SK-N-SH (cell line): ENCODE results near the gene FOXR1. TPM values are rescaled to one million over a fixed set of nuclear protein-coding genes. Genes with fewer than 3 reads are reported as not detected.

Experiments used
- CHD2 ChIP-seq: fragments of 150-350 bp; IDR thresholded peaks from 2 replicates; pipeline ENCODE4 v1.6.1; 2018; ENCODE audit warnings: low read length; ENCODE audit not compliant: partially characterized antibody
- ELF1 ChIP-seq: IDR thresholded peaks from 2 replicates; pipeline ENCODE4 v1.4.0; 2012
- FOXJ3 ChIP-seq: sonication (generic); formaldehyde crosslinking; IDR thresholded peaks from 2 replicates; pipeline ENCODE4 v1.5.1; 2020; ENCODE audit warnings: mild to moderate bottlenecking, missing genetic modification reagents
- FOXM1 ChIP-seq: IDR thresholded peaks from 2 replicates; pipeline ENCODE4 v1.4.0; 2012; ENCODE audit warnings: low read depth, mild to moderate bottlenecking
- GATA2 ChIP-seq: sonication (generic); formaldehyde crosslinking; IDR thresholded peaks from 2 replicates; pipeline ENCODE4 v1.5.0; 2020; ENCODE audit warnings: mild to moderate bottlenecking, missing genetic modification reagents
- MEF2A ChIP-seq: IDR thresholded peaks from 2 replicates; pipeline ENCODE4 v1.4.0; 2012; ENCODE audit warnings: low read depth, borderline replicate concordance
- MXI1 ChIP-seq: IDR thresholded peaks from 2 replicates; pipeline ENCODE4 v1.6.1; 2012; ENCODE audit warnings: mild to moderate bottlenecking, low read depth, low read length, improper control_type of control experiment
- NRF1 ChIP-seq: IDR thresholded peaks from 2 replicates; pipeline ENCODE4 v1.6.1; 2012; ENCODE audit warnings: low read depth, mild to moderate bottlenecking, low read length
- POLR2AphosphoS5 ChIP-seq: IDR thresholded peaks from 2 replicates; pipeline ENCODE4 v1.6.1; 2012; ENCODE audit warnings: low read depth, low read length
- RAD21 ChIP-seq: IDR thresholded peaks from 2 replicates; pipeline ENCODE4 v1.6.1; 2012; ENCODE audit warnings: mild to moderate bottlenecking, low read length
- RCOR1 ChIP-seq: fragments of 150-350 bp; IDR thresholded peaks from 2 replicates; pipeline ENCODE4 v1.6.1; 2017; ENCODE audit warnings: antibody characterized with exemption, low read length
- RXRA ChIP-seq: IDR thresholded peaks from 2 replicates; pipeline ENCODE4 v1.4.0; 2012; ENCODE audit warnings: low read depth, mild to moderate bottlenecking, borderline replicate concordance
- SIN3A ChIP-seq: IDR thresholded peaks from 2 replicates; pipeline ENCODE4 v1.6.1; 2012; ENCODE audit warnings: low read depth, mild to moderate bottlenecking, low read length, moderate library complexity, borderline replicate concordance
- SMC3 ChIP-seq: IDR thresholded peaks from 2 replicates; pipeline ENCODE4 v1.6.1; 2012; ENCODE audit warnings: low read depth, low read length, improper control_type of control experiment
- TEAD4 ChIP-seq: IDR thresholded peaks from 2 replicates; pipeline ENCODE4 v1.4.0; 2012; ENCODE audit warnings: mild to moderate bottlenecking, borderline replicate concordance; ENCODE audit not compliant: insufficient read depth
- YY1 ChIP-seq: IDR thresholded peaks from 2 replicates; pipeline ENCODE4 v1.4.0; 2012; ENCODE audit warnings: low read depth, mild to moderate bottlenecking
- polyA plus RNA-seq, 3 experiments: library from polyadenylated mRNA; depleted of rRNA; stranded (reverse); fragments of >200 nt; gene quantifications; 2 replicates each; pipeline ENCODE4 v1.2.3, GENCODE V29; 2012
- TF ChIP-seq, protein P1 (sequence below): IDR thresholded peaks from 2 replicates; pipeline ENCODE4 v1.6.1; 2012; ENCODE audit warnings: mild to moderate bottlenecking, low read depth, low read length, moderate library complexity
- TF ChIP-seq, protein P2 (sequence below): fragments of 200-600 bp; sonication (generic); IDR thresholded peaks from 2 replicates; pipeline ENCODE4 v1.6.1; 2017; ENCODE audit warnings: antibody characterized with exemption, mild to moderate bottlenecking, moderate library complexity
- TF ChIP-seq, protein P3 (sequence below): IDR thresholded peaks from 2 replicates; pipeline ENCODE4 v1.4.0; 2012; ENCODE audit warnings: low read depth, borderline replicate concordance
- TF ChIP-seq, protein P4 (sequence below): IDR thresholded peaks from 2 replicates; pipeline ENCODE4 v1.4.0; 2012; ENCODE audit warnings: low read depth, borderline replicate concordance
- TF ChIP-seq, protein P5 (sequence below): IDR thresholded peaks from 2 replicates; pipeline ENCODE4 v1.4.0; 2012; ENCODE audit warnings: low read depth
- TF ChIP-seq, protein P6 (sequence below): fragments of 150-350 bp; IDR thresholded peaks from 2 replicates; pipeline ENCODE4 v1.6.1; 2016; ENCODE audit warnings: mild to moderate bottlenecking, low read depth, low read length

The FOXR1 gene
- polyA plus RNA-seq, 1 of the 3 experiments (the other 2 are of a cell fraction): not detected

DNA sequence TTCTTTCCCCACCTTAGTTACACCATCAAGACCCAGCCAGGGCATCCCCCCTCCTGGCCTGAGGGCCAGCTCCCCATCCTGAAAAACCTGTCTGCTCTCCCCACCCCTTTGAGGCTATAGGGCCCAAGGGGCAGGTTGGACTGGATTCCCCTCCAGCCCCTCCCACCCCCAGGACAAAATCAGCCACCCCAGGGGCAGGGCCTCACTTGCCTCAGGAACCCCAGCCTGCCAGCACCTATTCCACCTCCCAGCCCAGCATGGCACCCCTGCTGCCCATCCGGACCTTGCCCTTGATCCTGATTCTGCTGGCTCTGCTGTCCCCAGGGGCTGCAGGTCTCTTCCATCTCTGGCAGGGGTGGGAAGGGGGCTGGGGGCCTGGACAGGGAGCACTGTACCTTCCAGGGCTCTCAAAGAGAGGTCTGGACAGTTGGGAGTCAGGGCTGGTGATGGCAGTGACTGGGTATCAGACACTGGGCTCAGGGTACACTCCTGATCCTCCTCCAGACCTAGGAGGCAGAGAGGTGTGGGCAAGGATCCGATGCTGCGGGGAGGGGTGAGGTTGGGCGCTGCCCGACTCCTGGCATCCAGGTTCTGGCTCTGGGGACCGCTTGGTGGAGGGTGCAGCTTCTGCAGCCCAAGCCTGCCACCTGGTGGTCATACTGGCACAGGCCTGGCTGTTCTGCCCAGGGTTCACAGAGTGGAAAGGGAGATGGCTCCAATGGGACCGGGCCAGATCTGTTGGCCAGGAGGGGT, 15.3 kb upstream of the FOXR1 start, which contains the start of gene UPK2 (continued):
- TF ChIP-seq, protein P1, sequence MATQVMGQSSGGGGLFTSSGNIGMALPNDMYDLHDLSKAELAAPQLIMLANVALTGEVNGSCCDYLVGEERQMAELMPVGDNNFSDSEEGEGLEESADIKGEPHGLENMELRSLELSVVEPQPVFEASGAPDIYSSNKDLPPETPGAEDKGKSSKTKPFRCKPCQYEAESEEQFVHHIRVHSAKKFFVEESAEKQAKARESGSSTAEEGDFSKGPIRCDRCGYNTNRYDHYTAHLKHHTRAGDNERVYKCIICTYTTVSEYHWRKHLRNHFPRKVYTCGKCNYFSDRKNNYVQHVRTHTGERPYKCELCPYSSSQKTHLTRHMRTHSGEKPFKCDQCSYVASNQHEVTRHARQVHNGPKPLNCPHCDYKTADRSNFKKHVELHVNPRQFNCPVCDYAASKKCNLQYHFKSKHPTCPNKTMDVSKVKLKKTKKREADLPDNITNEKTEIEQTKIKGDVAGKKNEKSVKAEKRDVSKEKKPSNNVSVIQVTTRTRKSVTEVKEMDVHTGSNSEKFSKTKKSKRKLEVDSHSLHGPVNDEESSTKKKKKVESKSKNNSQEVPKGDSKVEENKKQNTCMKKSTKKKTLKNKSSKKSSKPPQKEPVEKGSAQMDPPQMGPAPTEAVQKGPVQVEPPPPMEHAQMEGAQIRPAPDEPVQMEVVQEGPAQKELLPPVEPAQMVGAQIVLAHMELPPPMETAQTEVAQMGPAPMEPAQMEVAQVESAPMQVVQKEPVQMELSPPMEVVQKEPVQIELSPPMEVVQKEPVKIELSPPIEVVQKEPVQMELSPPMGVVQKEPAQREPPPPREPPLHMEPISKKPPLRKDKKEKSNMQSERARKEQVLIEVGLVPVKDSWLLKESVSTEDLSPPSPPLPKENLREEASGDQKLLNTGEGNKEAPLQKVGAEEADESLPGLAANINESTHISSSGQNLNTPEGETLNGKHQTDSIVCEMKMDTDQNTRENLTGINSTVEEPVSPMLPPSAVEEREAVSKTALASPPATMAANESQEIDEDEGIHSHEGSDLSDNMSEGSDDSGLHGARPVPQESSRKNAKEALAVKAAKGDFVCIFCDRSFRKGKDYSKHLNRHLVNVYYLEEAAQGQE: no peak
- TF ChIP-seq, protein P2, sequence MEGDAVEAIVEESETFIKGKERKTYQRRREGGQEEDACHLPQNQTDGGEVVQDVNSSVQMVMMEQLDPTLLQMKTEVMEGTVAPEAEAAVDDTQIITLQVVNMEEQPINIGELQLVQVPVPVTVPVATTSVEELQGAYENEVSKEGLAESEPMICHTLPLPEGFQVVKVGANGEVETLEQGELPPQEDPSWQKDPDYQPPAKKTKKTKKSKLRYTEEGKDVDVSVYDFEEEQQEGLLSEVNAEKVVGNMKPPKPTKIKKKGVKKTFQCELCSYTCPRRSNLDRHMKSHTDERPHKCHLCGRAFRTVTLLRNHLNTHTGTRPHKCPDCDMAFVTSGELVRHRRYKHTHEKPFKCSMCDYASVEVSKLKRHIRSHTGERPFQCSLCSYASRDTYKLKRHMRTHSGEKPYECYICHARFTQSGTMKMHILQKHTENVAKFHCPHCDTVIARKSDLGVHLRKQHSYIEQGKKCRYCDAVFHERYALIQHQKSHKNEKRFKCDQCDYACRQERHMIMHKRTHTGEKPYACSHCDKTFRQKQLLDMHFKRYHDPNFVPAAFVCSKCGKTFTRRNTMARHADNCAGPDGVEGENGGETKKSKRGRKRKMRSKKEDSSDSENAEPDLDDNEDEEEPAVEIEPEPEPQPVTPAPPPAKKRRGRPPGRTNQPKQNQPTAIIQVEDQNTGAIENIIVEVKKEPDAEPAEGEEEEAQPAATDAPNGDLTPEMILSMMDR: peak; percentile 93
- no peak for TF ChIP-seq MEF2A
- TF ChIP-seq MXI1: no peak
- TF ChIP-seq, protein P3, sequence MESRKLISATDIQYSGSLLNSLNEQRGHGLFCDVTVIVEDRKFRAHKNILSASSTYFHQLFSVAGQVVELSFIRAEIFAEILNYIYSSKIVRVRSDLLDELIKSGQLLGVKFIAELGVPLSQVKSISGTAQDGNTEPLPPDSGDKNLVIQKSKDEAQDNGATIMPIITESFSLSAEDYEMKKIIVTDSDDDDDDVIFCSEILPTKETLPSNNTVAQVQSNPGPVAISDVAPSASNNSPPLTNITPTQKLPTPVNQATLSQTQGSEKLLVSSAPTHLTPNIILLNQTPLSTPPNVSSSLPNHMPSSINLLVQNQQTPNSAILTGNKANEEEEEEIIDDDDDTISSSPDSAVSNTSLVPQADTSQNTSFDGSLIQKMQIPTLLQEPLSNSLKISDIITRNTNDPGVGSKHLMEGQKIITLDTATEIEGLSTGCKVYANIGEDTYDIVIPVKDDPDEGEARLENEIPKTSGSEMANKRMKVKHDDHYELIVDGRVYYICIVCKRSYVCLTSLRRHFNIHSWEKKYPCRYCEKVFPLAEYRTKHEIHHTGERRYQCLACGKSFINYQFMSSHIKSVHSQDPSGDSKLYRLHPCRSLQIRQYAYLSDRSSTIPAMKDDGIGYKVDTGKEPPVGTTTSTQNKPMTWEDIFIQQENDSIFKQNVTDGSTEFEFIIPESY: no peak
- no peak for TF ChIP-seq GATA2
- TF ChIP-seq, protein P4, sequence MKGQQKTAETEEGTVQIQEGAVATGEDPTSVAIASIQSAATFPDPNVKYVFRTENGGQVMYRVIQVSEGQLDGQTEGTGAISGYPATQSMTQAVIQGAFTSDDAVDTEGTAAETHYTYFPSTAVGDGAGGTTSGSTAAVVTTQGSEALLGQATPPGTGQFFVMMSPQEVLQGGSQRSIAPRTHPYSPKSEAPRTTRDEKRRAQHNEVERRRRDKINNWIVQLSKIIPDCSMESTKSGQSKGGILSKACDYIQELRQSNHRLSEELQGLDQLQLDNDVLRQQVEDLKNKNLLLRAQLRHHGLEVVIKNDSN: no peak
- TF ChIP-seq, protein P5, sequence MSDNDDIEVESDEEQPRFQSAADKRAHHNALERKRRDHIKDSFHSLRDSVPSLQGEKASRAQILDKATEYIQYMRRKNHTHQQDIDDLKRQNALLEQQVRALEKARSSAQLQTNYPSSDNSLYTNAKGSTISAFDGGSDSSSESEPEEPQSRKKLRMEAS: no peak
- no peak for TF ChIP-seq RCOR1
- TF ChIP-seq RAD21: peak; percentile 98
- no peak for TF ChIP-seq NRF1
- TF ChIP-seq YY1: no peak
- TF ChIP-seq RXRA: no peak
- TF ChIP-seq FOXM1: no peak
- TF ChIP-seq TEAD4: no peak
- TF ChIP-seq SIN3A: no peak
- no peak for TF ChIP-seq FOXJ3
- TF ChIP-seq CHD2: peak; percentile 56
- peak; percentile 98 for TF ChIP-seq SMC3
- no peak for TF ChIP-seq POLR2AphosphoS5
- TF ChIP-seq ELF1: no peak
- TF ChIP-seq, protein P6, sequence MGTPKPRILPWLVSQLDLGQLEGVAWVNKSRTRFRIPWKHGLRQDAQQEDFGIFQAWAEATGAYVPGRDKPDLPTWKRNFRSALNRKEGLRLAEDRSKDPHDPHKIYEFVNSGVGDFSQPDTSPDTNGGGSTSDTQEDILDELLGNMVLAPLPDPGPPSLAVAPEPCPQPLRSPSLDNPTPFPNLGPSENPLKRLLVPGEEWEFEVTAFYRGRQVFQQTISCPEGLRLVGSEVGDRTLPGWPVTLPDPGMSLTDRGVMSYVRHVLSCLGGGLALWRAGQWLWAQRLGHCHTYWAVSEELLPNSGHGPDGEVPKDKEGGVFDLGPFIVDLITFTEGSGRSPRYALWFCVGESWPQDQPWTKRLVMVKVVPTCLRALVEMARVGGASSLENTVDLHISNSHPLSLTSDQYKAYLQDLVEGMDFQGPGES: no peak
